ENCODE results near the gene CCDC91. TPM values are rescaled to one million over a fixed set of nuclear protein-coding genes. Genes with fewer than 3 reads are reported as not detected.

CCDC91 gene
- polyA plus RNA-seq, 6 donors from 2014 or later: 49.6 to 82.9 (median 68.4) TPM

DNA sequence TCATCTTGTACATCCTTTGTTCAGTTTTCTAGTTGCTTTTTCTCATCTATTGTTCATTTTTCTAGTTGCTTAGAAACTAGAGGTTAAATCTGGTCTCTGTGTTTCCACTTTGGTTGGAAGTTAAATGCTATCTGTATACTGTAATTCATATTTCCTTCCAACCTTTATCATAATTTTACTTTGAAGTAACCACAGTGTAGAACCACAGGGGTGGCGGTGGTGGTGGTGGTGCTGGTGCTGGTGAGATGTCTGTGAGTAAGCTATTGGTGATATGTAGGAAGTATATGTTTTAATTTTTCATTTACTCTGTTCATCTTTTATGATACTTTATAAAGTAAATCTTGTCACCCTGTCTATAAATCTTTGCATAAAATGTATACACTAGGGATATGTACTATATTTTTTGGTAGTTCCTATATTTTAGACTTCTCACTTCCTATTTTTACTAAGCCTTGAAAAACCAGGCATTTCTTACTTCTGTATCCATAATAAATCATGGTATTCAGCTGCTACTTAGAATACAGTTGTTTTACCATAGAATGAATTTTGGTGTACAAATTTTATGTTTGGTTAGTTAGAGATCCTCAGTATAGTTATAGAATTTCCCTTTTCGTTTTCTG, 31.9 kb downstream of the CCDC91 start:
- H3K9me3 Mint-ChIP-seq: peaks cover 0 to 23% (median 7%) of the 10 kb centered on the region in 7 donors
- peaks cover 42 to 59% (median 56%) of the 10 kb centered on the region in 3 donors for H3K4me1 Mint-ChIP-seq
- ATAC-seq (ENCODE audit: low read depth in 2 of 2) (peak; percentile 24 to 34), DNase-seq (no peak)
- peak overlapping the region in 3 of 8 donors; percentile 5 to 47 (median 40) for H3K4me3 Mint-ChIP-seq
- H3K36me3 Mint-ChIP-seq: peaks cover 16 to 25% of the 10 kb centered on the region in 2 donors
- H3K27me3 Mint-ChIP-seq: no peaks in the 10 kb centered on the region
- H3K27ac Mint-ChIP-seq: peak overlapping the region; percentile 3 to 93 (median 41)

DNA sequence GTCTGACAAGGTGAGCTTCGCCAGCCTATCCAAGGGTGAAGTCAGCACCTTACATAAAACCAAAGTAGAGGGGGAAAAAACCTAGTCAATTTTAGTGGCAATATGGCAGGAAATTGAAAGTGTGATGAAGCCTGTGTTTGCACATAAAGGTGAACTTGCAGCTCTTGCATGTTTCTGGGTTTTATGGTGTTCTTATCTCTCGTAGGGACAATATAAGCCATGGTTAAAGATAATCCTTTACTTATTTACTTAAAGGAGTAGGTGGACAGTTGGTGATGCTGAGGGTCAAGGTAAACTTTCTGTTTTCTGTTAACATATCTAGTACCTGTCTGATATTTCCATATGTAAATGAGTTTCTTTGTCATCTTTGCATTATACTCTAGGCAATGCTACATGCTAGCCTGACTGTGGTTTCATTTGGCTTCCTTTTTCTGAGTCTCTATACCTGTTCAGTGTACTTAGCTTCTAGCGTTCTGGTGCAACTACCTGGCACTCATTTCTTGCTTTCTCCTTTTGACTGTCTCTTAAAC, 32.8 kb downstream of the CCDC91 start:
- peak; percentile 17 for DNase-seq
- peaks cover 0 to 18% (median 6%) of the 10 kb centered on the region in 7 donors for H3K9me3 Mint-ChIP-seq

DNA sequence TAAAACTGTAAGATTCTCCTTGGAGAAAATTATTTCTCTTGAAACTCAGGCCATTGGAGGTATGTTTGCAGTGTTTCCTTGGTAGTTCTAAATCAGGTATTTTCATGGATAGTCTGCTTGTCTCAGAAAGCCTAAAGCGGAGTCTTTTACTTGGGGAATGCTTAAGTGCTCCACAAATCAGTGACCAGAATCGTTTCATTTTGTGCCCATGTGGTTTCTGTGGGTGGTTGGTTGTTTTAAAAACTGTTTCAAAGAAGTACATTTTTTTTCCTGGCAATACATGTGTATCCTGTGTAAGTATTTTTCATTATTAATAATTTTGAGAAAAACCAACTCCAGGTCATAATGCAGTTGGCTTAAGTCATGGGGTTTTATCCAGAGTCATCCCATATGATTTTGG, 33.6 kb downstream of the CCDC91 start:
- Mint-ChIP-seq H3K4me1 (peaks cover 38 to 60% (median 47%) of the 10 kb centered on the region in 3 donors), H3K27ac (no peak overlapping the region)

More for the DNA sequence above, 32.8 kb downstream of the CCDC91 start:
- Mint-ChIP-seq H3K36me3 (peaks cover 22 to 23% of the 10 kb centered on the region in 2 donors), H3K27me3 (no peaks in the 10 kb centered on the region), H3K27ac (peak overlapping the region in 3 of 6 donors; percentile 49 to 73 (median 72)), H3K4me1 (peaks cover 39 to 59% (median 51%) of the 10 kb centered on the region in 3 donors), H3K4me3 (peak overlapping the region in 6 of 8 donors; percentile 10 to 43 (median 18))
- ATAC-seq (ENCODE audit: low read depth in 2 of 2): peak; percentile 85 to 88

GRCh38 chr12:28226705-28227104, 36.4 kb downstream of the CCDC91 start:
- Mint-ChIP-seq H3K4me3 (peak overlapping the region in 1 of 8 donors; percentile 3), H3K9me3 (peaks cover 0 to 7% (median 2%) of the 10 kb centered on the region in 7 donors), H3K27me3 (no peaks in the 10 kb centered on the region), H3K4me1 (peaks cover 44 to 63% (median 53%) of the 10 kb centered on the region in 3 donors), H3K36me3 (peaks cover 23 to 24% of the 10 kb centered on the region in 2 donors), H3K27ac (peak overlapping the region in 2 of 6 donors; percentile 0 to 40)
- no peak for DNase-seq
- no peak for ATAC-seq (ENCODE audit: low read depth in 2 of 2)

More for the DNA sequence above, 33.6 kb downstream of the CCDC91 start:
- DNase-seq: no peak
- ATAC-seq (ENCODE audit: low read depth in 2 of 2): no peak
- Mint-ChIP-seq H3K9me3 (peaks cover 0 to 16% (median 2%) of the 10 kb centered on the region in 7 donors), H3K27me3 (no peaks in the 10 kb centered on the region), H3K4me3 (no peak overlapping the region), H3K36me3 (peaks cover 20 to 23% of the 10 kb centered on the region in 2 donors)

DNA sequence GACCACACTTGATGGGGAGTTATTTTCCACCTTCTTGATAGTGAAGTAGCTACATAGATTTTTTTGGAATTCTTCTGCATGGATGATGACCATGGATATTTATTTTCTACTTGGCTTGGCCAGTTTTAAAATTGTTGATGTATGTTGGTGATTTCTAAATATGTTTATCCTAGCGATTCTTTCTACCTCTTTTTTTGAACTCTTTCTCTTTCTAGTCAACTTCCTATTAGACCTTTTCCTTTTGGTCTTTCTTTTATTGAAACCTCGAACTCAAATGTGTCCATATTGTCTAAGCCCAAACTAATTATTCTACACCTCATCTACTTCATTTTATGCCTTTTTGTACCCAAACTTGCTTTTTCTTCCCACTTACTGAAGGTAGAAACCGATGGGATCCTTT, 37.0 kb downstream of the CCDC91 start:
- DNase-seq (no peak), ATAC-seq (ENCODE audit: low read depth in 2 of 2) (no peak)
- peaks cover 23 to 24% of the 10 kb centered on the region in 2 donors for H3K36me3 Mint-ChIP-seq
- H3K9me3 Mint-ChIP-seq: peaks cover 0 to 7% (median 2%) of the 10 kb centered on the region in 7 donors
- peak overlapping the region in 3 of 6 donors; percentile 0 to 40 (median 20) for H3K27ac Mint-ChIP-seq
- H3K4me1 Mint-ChIP-seq: peaks cover 40 to 57% (median 48%) of the 10 kb centered on the region in 3 donors
- H3K4me3 Mint-ChIP-seq: peak overlapping the region in 3 of 8 donors; percentile 1 to 25 (median 3)
- no peaks in the 10 kb centered on the region for H3K27me3 Mint-ChIP-seq

- DNase-seq (no peak), ATAC-seq (ENCODE audit: low read depth in 2 of 2) (no peak)
- peaks cover 0 to 6% (median under 1%) of the 10 kb centered on the region in 7 donors for H3K9me3 Mint-ChIP-seq
- H3K4me3 Mint-ChIP-seq: no peak overlapping the region
- H3K27me3 Mint-ChIP-seq: no peaks in the 10 kb centered on the region
- H3K36me3 Mint-ChIP-seq: peaks cover 16 to 24% of the 10 kb centered on the region in 2 donors
- peaks cover 32 to 38% (median 37%) of the 10 kb centered on the region in 3 donors for H3K4me1 Mint-ChIP-seq
- no peak overlapping the region for H3K27ac Mint-ChIP-seq
Measured at GRCh38 chr12:28231248-28231647, 41.0 kb downstream of the CCDC91 start.

DNA sequence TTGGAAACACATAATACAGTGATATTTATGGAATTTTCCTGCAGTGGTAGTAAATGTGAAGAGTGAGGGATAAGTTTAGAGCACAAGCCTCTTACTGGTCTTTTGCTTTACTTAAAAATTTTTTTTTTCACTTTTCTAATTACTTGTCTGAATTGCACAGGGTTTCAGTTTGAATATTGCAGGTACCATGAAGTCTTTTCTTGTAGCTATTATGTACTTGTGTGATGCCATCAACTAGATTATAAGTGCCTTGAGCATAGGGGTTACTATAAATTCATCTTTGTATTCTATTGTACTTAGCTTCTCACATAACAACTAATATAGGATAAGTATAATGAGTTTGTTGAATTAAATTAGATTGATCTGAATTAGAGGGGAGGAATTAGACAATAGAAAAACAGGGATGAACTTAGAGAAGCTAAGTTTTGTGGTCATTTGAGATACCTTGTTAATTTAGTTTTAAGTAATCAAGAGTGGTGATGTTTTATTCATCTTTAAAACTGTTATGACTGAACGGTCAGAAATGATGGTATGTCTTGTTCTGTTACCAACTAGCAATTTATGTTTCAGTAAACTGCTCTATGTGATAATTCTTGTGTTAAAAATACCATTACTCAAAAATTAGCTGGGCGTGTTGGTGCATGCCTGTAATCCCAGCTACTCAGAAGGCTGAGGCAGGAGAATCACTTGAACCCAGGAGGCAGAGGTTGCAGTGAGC, 42.1 kb downstream of the CCDC91 start:
- Mint-ChIP-seq H3K4me3 (no peak overlapping the region), H3K36me3 (peaks cover 5 to 17% of the 10 kb centered on the region in 2 donors), H3K9me3 (peaks cover 0 to 4% (median 0%) of the 10 kb centered on the region in 7 donors), H3K27ac (no peak overlapping the region), H3K27me3 (no peaks in the 10 kb centered on the region), H3K4me1 (peaks cover 23 to 31% (median 29%) of the 10 kb centered on the region in 3 donors)
- ATAC-seq (ENCODE audit: low read depth in 2 of 2): no peak
- no peak for DNase-seq

DNA sequence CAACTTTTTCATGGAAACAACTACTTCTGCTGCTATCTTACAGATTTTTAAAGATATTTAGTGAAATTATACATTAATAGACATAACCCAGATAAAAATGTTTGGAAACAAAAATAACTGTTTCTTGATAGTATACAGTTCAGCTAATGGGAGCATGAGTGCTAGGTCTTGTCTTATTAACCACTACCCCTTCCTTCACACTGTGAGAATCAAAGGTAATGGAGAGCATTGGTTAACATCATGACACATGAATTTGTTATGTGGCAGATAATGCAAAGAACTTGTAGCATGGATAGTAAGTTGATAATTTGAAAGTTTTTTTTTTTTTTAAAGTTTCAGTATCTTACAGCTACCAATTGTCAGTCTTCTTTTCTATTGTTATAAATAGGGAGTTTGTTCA, 44.2 kb downstream of the CCDC91 start:
- H3K36me3 Mint-ChIP-seq: peaks cover 0 to 13% of the 10 kb centered on the region in 2 donors
- H3K27ac Mint-ChIP-seq: no peak overlapping the region
- DNase-seq (no peak), ATAC-seq (ENCODE audit: low read depth in 2 of 2) (no peak)
- no peak overlapping the region for H3K4me3 Mint-ChIP-seq
- H3K9me3 Mint-ChIP-seq: no peaks in the 10 kb centered on the region
- H3K27me3 Mint-ChIP-seq: no peaks in the 10 kb centered on the region
- peaks cover 14 to 28% (median 17%) of the 10 kb centered on the region in 3 donors for H3K4me1 Mint-ChIP-seq

DNA sequence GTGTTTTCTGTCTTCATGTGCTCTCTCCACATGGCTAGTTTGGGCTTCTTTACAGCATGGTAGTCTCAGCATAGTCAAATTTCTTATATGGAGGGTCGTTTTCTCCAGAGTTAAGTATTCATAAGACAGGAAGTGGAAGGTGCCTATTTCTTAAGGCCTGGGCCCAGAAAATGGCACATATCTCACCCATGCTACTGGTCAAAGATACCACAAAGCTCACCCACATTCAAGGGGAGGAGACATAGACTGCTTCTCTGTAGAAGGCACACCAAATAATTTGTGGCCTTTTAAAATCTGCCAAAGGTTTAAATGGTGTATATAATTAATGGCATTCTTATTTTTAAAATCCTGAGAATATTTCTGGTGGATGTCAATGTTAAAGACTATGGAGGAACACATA, 44.8 kb downstream of the CCDC91 start:
- Mint-ChIP-seq H3K9me3 (no peaks in the 10 kb centered on the region), H3K4me3 (no peak overlapping the region), H3K36me3 (peaks cover 0 to 7% of the 10 kb centered on the region in 2 donors), H3K4me1 (peaks cover 9 to 23% (median 11%) of the 10 kb centered on the region in 3 donors), H3K27ac (peak overlapping the region in 1 of 6 donors; percentile 24), H3K27me3 (no peaks in the 10 kb centered on the region)
- DNase-seq: no peak
- ATAC-seq (ENCODE audit: low read depth in 2 of 2): no peak

DNA sequence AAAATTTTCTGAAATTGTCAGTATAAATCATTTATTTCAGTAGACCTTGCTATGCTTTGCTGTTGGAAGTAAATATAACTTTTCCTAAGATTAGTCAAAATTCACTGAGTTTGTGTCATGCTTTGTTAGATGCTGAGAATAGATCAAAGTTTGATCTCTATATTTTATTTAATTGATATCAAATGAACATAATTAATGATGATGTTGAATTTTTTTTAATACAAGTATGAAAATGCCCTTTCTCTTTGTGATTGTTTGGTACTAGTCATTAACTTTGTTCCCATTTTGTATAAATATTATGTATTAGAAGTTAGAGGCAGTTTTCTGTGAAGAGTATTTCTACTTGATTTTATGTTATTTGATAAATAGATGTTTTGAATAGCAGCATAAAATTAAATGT, 45.7 kb downstream of the CCDC91 start:
- DNase-seq: no peak
- peaks cover 0 to 5% of the 10 kb centered on the region in 2 donors for H3K36me3 Mint-ChIP-seq
- no peak for ATAC-seq (ENCODE audit: low read depth in 2 of 2)
- H3K4me3 Mint-ChIP-seq: no peak overlapping the region
- no peaks in the 10 kb centered on the region for H3K27me3 Mint-ChIP-seq
- H3K27ac Mint-ChIP-seq: no peak overlapping the region
- no peaks in the 10 kb centered on the region for H3K9me3 Mint-ChIP-seq
- H3K4me1 Mint-ChIP-seq: peaks cover 7 to 19% (median 9%) of the 10 kb centered on the region in 3 donors

DNA sequence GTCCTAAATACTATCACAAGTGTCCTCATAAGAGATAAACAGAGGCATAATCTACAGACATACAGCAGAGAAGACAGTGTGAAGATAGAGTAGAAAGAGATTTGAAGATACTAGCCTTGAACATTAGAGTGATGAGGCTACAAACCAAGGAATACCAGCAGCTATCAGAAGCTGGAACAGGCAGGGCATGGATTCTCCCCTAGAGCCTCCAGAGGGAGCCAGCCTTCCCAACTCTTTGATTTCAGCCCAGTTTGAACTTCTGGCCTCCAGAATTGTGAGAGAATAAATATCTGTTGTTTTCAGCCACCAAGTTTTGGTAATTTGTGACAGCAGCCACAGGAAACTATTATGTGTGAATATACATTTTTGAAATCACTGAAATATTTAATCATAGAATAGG, 47.2 kb downstream of the CCDC91 start:
- DNase-seq: no peak
- Mint-ChIP-seq H3K4me3 (no peak overlapping the region), H3K27ac (no peak overlapping the region), H3K9me3 (peaks cover 0 to 5% (median 0%) of the 10 kb centered on the region in 7 donors), H3K36me3 (peaks cover 0 to 5% of the 10 kb centered on the region in 2 donors), H3K4me1 (peaks cover 15 to 21% (median 15%) of the 10 kb centered on the region in 3 donors), H3K27me3 (no peaks in the 10 kb centered on the region)
- ATAC-seq (ENCODE audit: low read depth in 2 of 2): no peak

GRCh38 chr12:28239918-28240317, 49.7 kb downstream of the CCDC91 start:
- H3K36me3 Mint-ChIP-seq: no peaks in the 10 kb centered on the region
- DNase-seq: no peak
- H3K9me3 Mint-ChIP-seq: peaks cover 0 to 5% (median 0%) of the 10 kb centered on the region in 7 donors
- H3K4me3 Mint-ChIP-seq: no peak overlapping the region
- ATAC-seq (ENCODE audit: low read depth in 2 of 2): no peak
- H3K27me3 Mint-ChIP-seq: no peaks in the 10 kb centered on the region
- H3K4me1 Mint-ChIP-seq: peaks cover 18 to 20% (median 19%) of the 10 kb centered on the region in 3 donors
- H3K27ac Mint-ChIP-seq: no peak overlapping the region

- H3K4me1 Mint-ChIP-seq: peaks cover 17 to 20% (median 18%) of the 10 kb centered on the region in 3 donors
- no peaks in the 10 kb centered on the region for H3K36me3 Mint-ChIP-seq
- no peaks in the 10 kb centered on the region for H3K27me3 Mint-ChIP-seq
- H3K27ac Mint-ChIP-seq: peak overlapping the region in 1 of 6 donors; percentile 74
- peaks cover 0 to 5% (median 0%) of the 10 kb centered on the region in 7 donors for H3K9me3 Mint-ChIP-seq
- ATAC-seq (ENCODE audit: low read depth in 2 of 2) (no peak), DNase-seq (no peak)
- H3K4me3 Mint-ChIP-seq: no peak overlapping the region
Measured at GRCh38 chr12:28240853-28241252, 50.6 kb downstream of the CCDC91 start.

Measured in naive B cell (primary cell).